ENCODE measurements around the gene VIPR2.
"Not testable (repeated sequence)": the region's sequence is repeated elsewhere in the genome, so short reads cannot be mapped to it uniquely, and the experiment has no call there.

Gene VIPR2

GRCh38 chr7:159102681-159103381, 41.8 kb downstream of the VIPR2 start:
- DNase-seq = no peak

GRCh38 chr7:159101661-159102091, 43.0 kb downstream of the VIPR2 start:
- not testable (repeated sequence) for DNase-seq

GRCh38 chr7:159101083-159101395, 43.6 kb downstream of the VIPR2 start:
- peak in 1 of 2 experiments; percentile 3 for DNase-seq

- not testable (repeated sequence) for DNase-seq
Observed at GRCh38 chr7:159100281-159101082, 44.2 kb downstream of the VIPR2 start.

GRCh38 chr7:159099711-159100231, 44.9 kb downstream of the VIPR2 start:
- DNase-seq = peak in 1 of 2 experiments; percentile 5

- DNase-seq = peak in 1 of 2 experiments; percentile 11
Observed at GRCh38 chr7:159098811-159099655, 45.6 kb downstream of the VIPR2 start.

GRCh38 chr7:159098424-159098786, 46.3 kb downstream of the VIPR2 start:
- no peak for DNase-seq

GRCh38 chr7:159097661-159098423, 46.8 kb downstream of the VIPR2 start:
- no peak for DNase-seq

- no peak for DNase-seq
Observed at GRCh38 chr7:159096736-159097581, 47.7 kb downstream of the VIPR2 start.

- no peak for DNase-seq
Observed at GRCh38 chr7:159095979-159096411, 48.7 kb downstream of the VIPR2 start.

GRCh38 chr7:159094919-159095915, 49.5 kb downstream of the VIPR2 start:
- no peak for DNase-seq

- no peak for DNase-seq
Observed at GRCh38 chr7:159094023-159094740, 50.5 kb downstream of the VIPR2 start.

- DNase-seq = no peak
Observed at GRCh38 chr7:159093351-159093971, 51.2 kb downstream of the VIPR2 start.

GRCh38 chr7:159092701-159093121, 52.0 kb downstream of the VIPR2 start:
- peak in 1 of 2 experiments; percentile 5 for DNase-seq

- DNase-seq = peak in 1 of 2 experiments; percentile 7
Observed at GRCh38 chr7:159091480-159092475, 52.9 kb downstream of the VIPR2 start.

- DNase-seq = peak in 1 of 2 experiments; percentile 4
Observed at GRCh38 chr7:159091041-159091440, 53.6 kb downstream of the VIPR2 start.

Measured in activated T-cell treated with anti-CD3 and anti-CD28 coated beads, Interleukin-2, amount 50 U/mL, for 48 hours (primary cell).